Measurements from ENCODE around the gene SETBP1. TPM values are rescaled to one million over a fixed set of nuclear protein-coding genes. Genes with fewer than 3 reads are reported as not detected.
A peak's percentile ranks its signal among the peaks of the same experiment; 100 is the strongest.
"Not testable (repeated sequence)": the region's sequence is repeated elsewhere in the genome, so short reads cannot be mapped to it uniquely, and the experiment has no call there.

The SETBP1 gene
- total RNA-seq, 1 donor from 2014 or later, result 72.8 TPM

DNA sequence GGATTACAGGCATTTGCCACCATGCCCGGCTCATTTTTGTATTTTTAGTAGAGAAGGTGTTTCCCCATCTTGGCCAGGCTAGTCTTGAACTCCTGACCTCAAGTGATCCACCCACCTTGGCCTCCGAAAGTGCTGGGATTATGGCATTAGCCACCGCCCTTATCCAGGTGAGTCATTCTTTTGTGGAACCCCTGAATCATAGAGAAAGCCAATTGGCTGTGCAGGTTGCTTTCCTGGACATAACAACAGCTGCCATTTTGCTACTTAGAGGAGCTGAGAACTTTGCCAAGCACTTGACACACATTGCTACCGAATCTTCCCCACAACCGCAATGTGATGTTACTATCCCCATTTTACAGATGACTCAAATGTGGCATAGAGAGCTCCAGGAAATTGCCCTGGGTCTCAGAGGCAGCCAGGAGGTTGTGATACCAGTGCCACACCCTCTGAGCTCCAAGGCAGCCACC lies 36.0 kb downstream of the SETBP1 start:
- ChIA-PET POLR2A (interaction anchor here (1.1 kb wide), 1 partner anchor 43 kb away, joined by 3 read pairs; no protein-coding TSS in a partner anchor), CTCF (no interaction called here)
- Mint-ChIP-seq H3K4me3 (no peak overlapping the region), H3K4me1 (peaks cover 82% of the 10 kb centered on the region), H3K36me3 (ENCODE audit: low read depth) (peaks cover 66% of the 10 kb centered on the region), H3K9me3 (no peaks in the 10 kb centered on the region), H3K27me3 (no peaks in the 10 kb centered on the region), H3K27ac (peak overlapping the region; percentile 9)
- TF ChIP-seq, protein P1, sequence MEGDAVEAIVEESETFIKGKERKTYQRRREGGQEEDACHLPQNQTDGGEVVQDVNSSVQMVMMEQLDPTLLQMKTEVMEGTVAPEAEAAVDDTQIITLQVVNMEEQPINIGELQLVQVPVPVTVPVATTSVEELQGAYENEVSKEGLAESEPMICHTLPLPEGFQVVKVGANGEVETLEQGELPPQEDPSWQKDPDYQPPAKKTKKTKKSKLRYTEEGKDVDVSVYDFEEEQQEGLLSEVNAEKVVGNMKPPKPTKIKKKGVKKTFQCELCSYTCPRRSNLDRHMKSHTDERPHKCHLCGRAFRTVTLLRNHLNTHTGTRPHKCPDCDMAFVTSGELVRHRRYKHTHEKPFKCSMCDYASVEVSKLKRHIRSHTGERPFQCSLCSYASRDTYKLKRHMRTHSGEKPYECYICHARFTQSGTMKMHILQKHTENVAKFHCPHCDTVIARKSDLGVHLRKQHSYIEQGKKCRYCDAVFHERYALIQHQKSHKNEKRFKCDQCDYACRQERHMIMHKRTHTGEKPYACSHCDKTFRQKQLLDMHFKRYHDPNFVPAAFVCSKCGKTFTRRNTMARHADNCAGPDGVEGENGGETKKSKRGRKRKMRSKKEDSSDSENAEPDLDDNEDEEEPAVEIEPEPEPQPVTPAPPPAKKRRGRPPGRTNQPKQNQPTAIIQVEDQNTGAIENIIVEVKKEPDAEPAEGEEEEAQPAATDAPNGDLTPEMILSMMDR (IDR thresholded peaks at IDR 0.05), result no peak
- no peak for DNase-seq
- intact Hi-C loops (cut with micrococcal nuclease), result no loop called here
- no peak for ATAC-seq (ENCODE audit: low read depth)

DNA sequence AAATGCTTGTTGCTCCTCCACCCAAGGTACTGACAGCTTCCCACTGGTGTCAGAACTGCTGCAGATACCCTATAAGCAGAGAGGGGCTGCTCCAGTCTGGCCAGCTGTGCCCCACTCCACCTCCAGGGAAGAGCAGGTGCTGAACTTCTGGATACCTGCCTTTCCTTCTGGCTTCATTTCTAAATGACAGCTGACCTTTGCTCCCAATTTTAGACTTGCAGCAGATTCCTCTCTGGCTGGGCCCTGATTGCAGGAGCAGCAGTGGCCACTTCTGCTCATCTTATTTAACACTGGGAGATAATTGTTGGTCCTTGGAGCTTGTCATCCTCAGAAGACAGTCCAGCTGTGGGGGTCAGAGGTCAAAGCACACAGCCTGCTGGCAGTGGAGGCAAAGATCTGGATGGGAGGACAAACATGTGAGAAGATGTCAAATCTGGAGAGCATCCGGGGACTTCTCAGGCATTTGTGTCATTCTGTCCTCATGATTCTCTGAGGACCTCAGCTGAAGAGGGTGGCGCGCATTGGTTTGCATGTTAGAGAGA lies 38.9 kb downstream of the SETBP1 start:
- peaks cover 40% of the 10 kb centered on the region for H3K36me3 Mint-ChIP-seq (ENCODE audit: low read depth)
- peaks cover 99% of the 10 kb centered on the region for H3K4me1 Mint-ChIP-seq
- no peaks in the 10 kb centered on the region for H3K9me3 Mint-ChIP-seq
- TF ChIP-seq, protein P1 (IDR thresholded peaks at IDR 0.05), result no peak
- H3K4me3 Mint-ChIP-seq, result no peak overlapping the region
- ChIA-PET CTCF (no interaction called here), POLR2A (interaction anchor here (0.6 to 1.1 kb wide), 2 partner anchors 13 to 42 kb away, joined by 3 read pairs; no protein-coding TSS in a partner anchor)
- no peak overlapping the region for H3K27ac Mint-ChIP-seq
- no peak for ATAC-seq (ENCODE audit: low read depth)
- intact Hi-C loops (cut with micrococcal nuclease), result loop anchor here (1.0 kb wide), 1 partner anchor 9 kb away; no protein-coding TSS in a partner anchor
- H3K27me3 Mint-ChIP-seq, result no peaks in the 10 kb centered on the region
- no peak for DNase-seq

DNA sequence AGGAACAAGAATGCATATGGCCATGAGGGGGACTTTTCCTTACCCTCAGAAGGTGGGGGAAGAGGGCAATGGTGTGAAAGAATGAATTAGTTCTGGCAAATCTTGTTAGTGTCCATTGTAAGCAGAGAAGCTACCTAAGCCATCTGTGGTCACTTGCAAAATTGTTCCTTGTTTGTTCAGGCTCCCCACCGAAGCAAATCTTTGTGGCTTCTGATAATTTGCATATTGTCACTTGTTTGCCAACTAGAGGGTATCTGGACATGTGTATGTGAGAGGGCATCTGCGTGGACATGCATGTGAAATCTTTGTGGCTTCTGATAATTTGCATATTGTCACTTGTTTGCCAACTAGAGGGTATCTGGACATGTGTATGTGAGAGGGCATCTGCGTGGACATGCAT lies 41.1 kb downstream of the SETBP1 start:
- DNase-seq, H3K27me3 Mint-ChIP-seq, H3K9me3 Mint-ChIP-seq: not testable (repeated sequence)
- H3K27ac Mint-ChIP-seq, result peak overlapping the region; percentile 88
- H3K4me1 Mint-ChIP-seq, result peaks cover 100% of the 10 kb centered on the region
- CTCF ChIA-PET, result interaction anchor here (1.7 to 3.6 kb wide), 2 partner anchors 29 to 37 kb away, joined by 3 to 21 read pairs; no protein-coding TSS in a partner anchor
- peaks cover 23% of the 10 kb centered on the region for H3K36me3 Mint-ChIP-seq (ENCODE audit: low read depth)
- intact Hi-C loops (cut with micrococcal nuclease), result loop anchor here (2.0 kb wide), 1 partner anchor 173 kb away; no protein-coding TSS in a partner anchor
- peak; percentile 20 for ATAC-seq (ENCODE audit: low read depth)
- H3K4me3 Mint-ChIP-seq, result peak overlapping the region; percentile 17
- POLR2A ChIA-PET, result interaction anchor here (0.6 to 13.2 kb wide), 5 partner anchors 9 to 382 kb away, joined by 3 to 111 read pairs (median 11); partner anchors contain the start of gene SETBP1

DNA sequence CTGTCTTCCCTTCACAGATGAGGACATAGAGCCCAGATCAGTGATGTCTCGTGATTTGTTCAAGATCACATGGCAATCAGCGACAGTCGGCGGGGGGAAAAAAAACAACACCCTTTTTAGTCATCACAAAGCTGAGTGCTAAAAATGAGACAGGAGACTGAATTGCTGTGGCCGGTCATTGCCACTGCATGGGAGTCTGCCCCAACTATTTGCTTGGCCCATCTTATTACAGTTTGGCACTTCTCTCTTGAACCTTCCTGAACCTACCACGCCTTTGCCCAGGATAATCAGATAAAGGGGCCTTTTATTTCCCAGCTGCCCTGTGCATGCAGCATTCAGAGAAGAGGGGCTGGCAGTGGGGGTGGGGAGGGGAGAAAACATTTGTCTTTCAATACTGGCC lies 42.7 kb downstream of the SETBP1 start:
- CTCF ChIA-PET, result interaction anchor here (0.8 to 3.6 kb wide), 7 partner anchors 9 to 489 kb away, joined by 3 to 21 read pairs (median 5); partner anchors contain the start of gene SETBP1
- H3K36me3 Mint-ChIP-seq (ENCODE audit: low read depth), result peaks cover 17% of the 10 kb centered on the region
- peak overlapping the region; percentile 55 for H3K4me3 Mint-ChIP-seq
- TF ChIP-seq, protein P1 (IDR thresholded peaks at IDR 0.05), result no peak
- intact Hi-C loops (cut with micrococcal nuclease), result loop anchor here (2.0 kb wide), 1 partner anchor 171 kb away; no protein-coding TSS in a partner anchor
- no peaks in the 10 kb centered on the region for H3K9me3 Mint-ChIP-seq
- peaks cover 99% of the 10 kb centered on the region for H3K4me1 Mint-ChIP-seq
- H3K27ac Mint-ChIP-seq, result peak overlapping the region; percentile 88
- no peak for DNase-seq
- ATAC-seq (ENCODE audit: low read depth), result peak; percentile 45
- H3K27me3 Mint-ChIP-seq, result no peaks in the 10 kb centered on the region
- POLR2A ChIA-PET, result interaction anchor here (0.6 to 13.2 kb wide), 14 partner anchors 9 to 1375 kb away, joined by 3 to 111 read pairs (median 4); partner anchors contain the start of gene SETBP1

DNA sequence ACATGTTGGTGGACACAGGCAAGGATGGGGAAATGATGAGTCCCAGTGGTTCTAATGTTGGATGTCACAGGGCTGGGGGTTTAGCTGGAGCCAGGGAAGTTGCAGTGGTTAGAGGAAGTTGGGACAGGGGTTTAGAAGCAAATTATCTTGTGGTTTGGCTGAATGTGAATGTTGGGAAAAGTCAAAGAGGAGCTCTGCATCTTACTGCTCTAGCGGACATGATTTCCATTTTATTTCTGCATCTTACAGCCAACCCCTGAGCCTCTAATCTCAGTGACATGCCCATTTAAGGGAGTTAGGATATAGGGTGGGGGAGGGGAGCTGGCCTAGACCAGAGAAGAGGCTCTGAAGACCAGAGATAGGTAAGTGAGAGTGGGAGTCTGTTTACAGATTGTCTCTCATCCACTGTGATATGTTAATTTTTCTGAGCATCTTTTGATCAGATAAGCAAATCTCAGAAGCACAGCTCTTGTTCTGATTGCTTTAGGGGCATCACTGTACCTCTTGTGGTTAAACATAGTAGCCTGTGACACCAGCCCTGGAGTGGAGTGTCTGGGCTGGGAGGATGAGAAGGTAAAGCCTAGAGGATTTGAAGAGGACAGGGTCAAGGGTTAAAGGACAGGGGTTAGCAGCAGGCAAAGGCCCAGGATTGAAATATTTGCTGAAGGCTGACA lies 43.6 kb downstream of the SETBP1 start:
- Mint-ChIP-seq H3K36me3 (ENCODE audit: low read depth) (peaks cover 11% of the 10 kb centered on the region), H3K4me3 (peak overlapping the region; percentile 70), H3K27ac (peak overlapping the region; percentile 88), H3K9me3 (no peaks in the 10 kb centered on the region), H3K4me1 (peaks cover 99% of the 10 kb centered on the region), H3K27me3 (no peaks in the 10 kb centered on the region)
- ChIA-PET CTCF (interaction anchor here (0.8 to 3.6 kb wide), 8 partner anchors 10 to 489 kb away, joined by 3 to 21 read pairs (median 4); partner anchors contain the start of gene SETBP1), POLR2A (interaction anchor here (0.6 to 13.2 kb wide), 10 partner anchors 18 to 164 kb away, joined by 3 to 111 read pairs (median 4); partner anchors contain the start of gene SETBP1)
- DNase-seq (no peak), ATAC-seq (ENCODE audit: low read depth) (no peak)
- TF ChIP-seq, protein P1 (IDR thresholded peaks at IDR 0.05), result no peak
- intact Hi-C loops (cut with micrococcal nuclease), result loop anchor here (2.0 kb wide), 2 partner anchors 63 to 489 kb away; no protein-coding TSS in a partner anchor
